Smooth muscle cell (in vitro differentiated cells): ENCODE measurements around the gene OTUB2. TPM values are rescaled to one million over a fixed set of nuclear protein-coding genes. Genes with fewer than 3 reads are reported as not detected.

Source experiments
- DNase-seq: peaks from one replicate; lab custom pipeline; 2025; ENCODE audit not compliant: unreplicated experiment; lab: John Stamatoyannopoulos, UW
- H2AFZ ChIP-seq: fragments of 200-600 bp; sonication (generic); 2 replicates; pipeline ENCODE4 v1.6.0; 2016; ENCODE audit warnings: antibody characterized with exemption, low read depth, mild to moderate bottlenecking
- H3F3A ChIP-seq: fragments of 200-600 bp; sonication (generic); 2 replicates; pipeline ENCODE4 v1.6.0; 2017; ENCODE audit warnings: antibody characterized with exemption, low read depth
- H3K27ac ChIP-seq: fragments of 200-600 bp; sonication (generic); 2 replicates; pipeline ENCODE4 v1.5.1; 2016; ENCODE audit warnings: low read depth, mild to moderate bottlenecking
- H3K27me3 ChIP-seq: fragments of 200-600 bp; sonication (generic); 2 replicates; pipeline ENCODE4 v1.6.1; 2016; ENCODE audit warnings: low read depth, mild to moderate bottlenecking
- H3K36me3 ChIP-seq: fragments of 200-600 bp; sonication (generic); 2 replicates; pipeline ENCODE4 v1.5.1; 2016; ENCODE audit warnings: low read depth
- H3K4me1 ChIP-seq: fragments of 200-600 bp; sonication (generic); 2 replicates; pipeline ENCODE4 v1.5.1; 2016; ENCODE audit warnings: low read depth
- H3K4me2 ChIP-seq: fragments of 200-600 bp; sonication (generic); 2 replicates; pipeline ENCODE4 v1.6.0; 2016; ENCODE audit warnings: mild to moderate bottlenecking
- H3K4me3 ChIP-seq: fragments of 200-600 bp; sonication (generic); 2 replicates; pipeline ENCODE4 v1.5.1; 2016; ENCODE audit warnings: mild to moderate bottlenecking
- H3K79me2 ChIP-seq: fragments of 200-600 bp; sonication (generic); 2 replicates; pipeline ENCODE4 v1.6.0; 2016; ENCODE audit warnings: low read depth, mild to moderate bottlenecking
- H3K9ac ChIP-seq: fragments of 200-600 bp; sonication (generic); 2 replicates; pipeline ENCODE4 v1.6.0; 2016; ENCODE audit warnings: low read depth
- H3K9me3 ChIP-seq: fragments of 200-600 bp; sonication (generic); replicated peaks from 2 replicates; pipeline ENCODE4 v1.5.1; 2016; ENCODE audit warnings: low read depth
- H4K20me1 ChIP-seq: fragments of 200-600 bp; sonication (generic); 2 replicates; pipeline ENCODE4 v1.6.0; 2016; ENCODE audit warnings: low read depth
- WGBS: methylation state at CpG from one replicate; pipeline ENCODE4 v1.1.7; 2016; ENCODE audit warnings: low lambda C conversion rate; 5-methylcytosine and 5-hydroxymethylcytosine counted together
- polyA plus RNA-seq: library from polyadenylated mRNA; unstranded; fragments of >200 nt; fragmentation: Nextera tagmentation; extraction: Ambion mirVana; gene quantifications from 2 replicates; pipeline ENCODE4 v1.2.1, GENCODE V29; 2016
- total RNA-seq: library from RNA; depleted of rRNA; stranded (reverse); fragments of >200 nt; gene quantifications from 2 replicates; pipeline ENCODE4 v1.2.3, GENCODE V29; 2014
- TF ChIP-seq, protein P1 (sequence below): fragments of 200-600 bp; sonication (generic); IDR thresholded peaks from 2 replicates; pipeline ENCODE4 v1.5.1; 2017; ENCODE audit warnings: borderline replicate concordance, mild to moderate bottlenecking, antibody characterized with exemption; ENCODE audit not compliant: insufficient read depth, poor library complexity, severe bottlenecking

The OTUB2 gene
- total and polyA plus RNA-seq, 2 experiments from 2014 or later, result 4.0 to 5.1 TPM

DNA sequence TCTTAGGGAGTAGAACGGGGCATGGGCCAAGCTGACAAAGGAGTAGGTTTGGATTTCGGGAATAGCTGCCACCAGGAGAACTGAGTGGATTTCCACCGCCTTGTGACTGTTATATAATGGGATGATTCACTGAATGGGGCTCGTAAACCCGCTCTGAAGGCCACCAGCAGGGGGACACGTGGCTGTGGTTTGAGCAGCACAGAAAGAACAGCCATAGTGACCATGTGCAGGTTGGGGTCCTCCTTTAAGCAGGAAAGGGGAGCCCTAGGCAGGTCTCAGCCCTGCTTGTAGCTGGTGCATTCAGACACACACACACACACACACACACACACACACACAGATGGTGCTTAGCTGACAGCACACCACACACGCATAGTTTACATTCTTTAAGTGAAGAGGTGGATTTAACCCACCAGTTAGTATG is 41.1 kb upstream of the OTUB2 start:
- peaks cover 22% of the 10 kb centered on the region for H3K4me1 ChIP-seq
- H3K79me2 ChIP-seq, result no peaks in the 10 kb centered on the region
- no peaks in the 10 kb centered on the region for H3K36me3 ChIP-seq
- TF ChIP-seq, protein P1, sequence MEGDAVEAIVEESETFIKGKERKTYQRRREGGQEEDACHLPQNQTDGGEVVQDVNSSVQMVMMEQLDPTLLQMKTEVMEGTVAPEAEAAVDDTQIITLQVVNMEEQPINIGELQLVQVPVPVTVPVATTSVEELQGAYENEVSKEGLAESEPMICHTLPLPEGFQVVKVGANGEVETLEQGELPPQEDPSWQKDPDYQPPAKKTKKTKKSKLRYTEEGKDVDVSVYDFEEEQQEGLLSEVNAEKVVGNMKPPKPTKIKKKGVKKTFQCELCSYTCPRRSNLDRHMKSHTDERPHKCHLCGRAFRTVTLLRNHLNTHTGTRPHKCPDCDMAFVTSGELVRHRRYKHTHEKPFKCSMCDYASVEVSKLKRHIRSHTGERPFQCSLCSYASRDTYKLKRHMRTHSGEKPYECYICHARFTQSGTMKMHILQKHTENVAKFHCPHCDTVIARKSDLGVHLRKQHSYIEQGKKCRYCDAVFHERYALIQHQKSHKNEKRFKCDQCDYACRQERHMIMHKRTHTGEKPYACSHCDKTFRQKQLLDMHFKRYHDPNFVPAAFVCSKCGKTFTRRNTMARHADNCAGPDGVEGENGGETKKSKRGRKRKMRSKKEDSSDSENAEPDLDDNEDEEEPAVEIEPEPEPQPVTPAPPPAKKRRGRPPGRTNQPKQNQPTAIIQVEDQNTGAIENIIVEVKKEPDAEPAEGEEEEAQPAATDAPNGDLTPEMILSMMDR, result peak; percentile 55
- no peak overlapping the region for H2AFZ ChIP-seq
- H3F3A ChIP-seq, result no peaks in the 10 kb centered on the region
- peak overlapping the region; percentile 38 for H3K27ac ChIP-seq
- 15% methylated on average over 7 of the region's 7 CpGs for WGBS
- no peak overlapping the region for H3K9ac ChIP-seq
- DNase-seq, result peak; percentile 21
- H3K27me3 ChIP-seq, result no peaks in the 10 kb centered on the region
- H3K4me3 ChIP-seq, result no peak overlapping the region
- H3K4me2 ChIP-seq, result peak overlapping the region; percentile 29
- no peaks in the 10 kb centered on the region for H4K20me1 ChIP-seq
- H3K9me3 ChIP-seq, result no peaks in the 10 kb centered on the region

DNA sequence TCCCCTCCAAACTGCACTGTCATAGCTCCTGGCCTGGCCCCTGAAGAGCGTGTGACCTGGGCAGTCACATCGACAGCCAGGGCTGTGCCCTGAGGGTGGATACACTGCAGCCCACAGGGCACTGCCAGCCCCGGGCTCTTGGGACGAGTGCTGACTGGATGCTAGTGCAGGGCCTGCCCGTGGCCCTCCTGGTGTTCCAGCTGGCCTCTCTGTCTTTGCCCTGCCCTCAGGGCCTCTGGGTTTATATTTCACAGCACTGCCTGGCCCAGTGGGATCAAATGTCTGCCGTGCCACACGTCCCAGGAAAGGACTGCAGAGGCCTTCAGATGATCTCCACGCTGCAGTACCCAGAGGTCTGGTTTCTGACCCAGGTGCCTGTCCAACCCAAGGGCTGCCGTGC is 39.2 kb upstream of the OTUB2 start:
- H2AFZ ChIP-seq, result no peak overlapping the region
- no peaks in the 10 kb centered on the region for H3K27me3 ChIP-seq
- no peaks in the 10 kb centered on the region for H3K36me3 ChIP-seq
- no peak overlapping the region for H3K4me3 ChIP-seq
- no peak overlapping the region for H3K9ac ChIP-seq
- no peaks in the 10 kb centered on the region for H3K79me2 ChIP-seq
- TF ChIP-seq, protein P1, result no peak
- H3F3A ChIP-seq, result no peaks in the 10 kb centered on the region
- DNase-seq, result no peak
- H4K20me1 ChIP-seq, result no peaks in the 10 kb centered on the region
- no peak overlapping the region for H3K27ac ChIP-seq
- no peak overlapping the region for H3K4me2 ChIP-seq
- no peaks in the 10 kb centered on the region for H3K9me3 ChIP-seq
- 75% methylated on average over 9 of the region's 9 CpGs for WGBS
- peaks cover 20% of the 10 kb centered on the region for H3K4me1 ChIP-seq

GRCh38 chr14:93987376-93987775 is 38.8 kb upstream of the OTUB2 start:
- Histone ChIP-seq H3K4me3 (no peak overlapping the region), H4K20me1 (no peaks in the 10 kb centered on the region), H3K4me1 (peaks cover 16% of the 10 kb centered on the region), H3K79me2 (no peaks in the 10 kb centered on the region), H3K27ac (no peak overlapping the region), H3K27me3 (no peaks in the 10 kb centered on the region), H3K9ac (no peak overlapping the region), H3K4me2 (no peak overlapping the region), H3F3A (no peaks in the 10 kb centered on the region), H2AFZ (no peak overlapping the region), H3K9me3 (no peaks in the 10 kb centered on the region), H3K36me3 (no peaks in the 10 kb centered on the region)
- TF ChIP-seq, protein P1, result no peak
- 88% methylated on average over 12 of the region's 12 CpGs for WGBS
- no peak for DNase-seq

GRCh38 chr14:93987815-93988476 is 38.2 kb upstream of the OTUB2 start:
- H3K36me3 ChIP-seq, result no peaks in the 10 kb centered on the region
- no peaks in the 10 kb centered on the region for H4K20me1 ChIP-seq
- H3K4me3 ChIP-seq, result no peak overlapping the region
- no peak overlapping the region for H3K9ac ChIP-seq
- WGBS, result 43% methylated on average over 2 of the region's 3 CpGs
- H3K4me2 ChIP-seq, result no peak overlapping the region
- no peaks in the 10 kb centered on the region for H3K9me3 ChIP-seq
- no peaks in the 10 kb centered on the region for H3F3A ChIP-seq
- H3K4me1 ChIP-seq, result peaks cover 12% of the 10 kb centered on the region
- H3K27ac ChIP-seq, result no peak overlapping the region
- no peak overlapping the region for H2AFZ ChIP-seq
- DNase-seq, result no peak
- TF ChIP-seq, protein P1, result no peak
- H3K27me3 ChIP-seq, result no peaks in the 10 kb centered on the region
- no peaks in the 10 kb centered on the region for H3K79me2 ChIP-seq
